ENCODE measurements around the gene PALD1. TPM values are rescaled to one million over a fixed set of nuclear protein-coding genes. Genes with fewer than 3 reads are reported as not detected.

PALD1 gene
- total and polyA plus RNA-seq, 2 of the 13 experiments (the other 11 are each of a cell fraction or from before 2014, with no cell fraction given): 0.07 to 0.09 TPM

DNA sequence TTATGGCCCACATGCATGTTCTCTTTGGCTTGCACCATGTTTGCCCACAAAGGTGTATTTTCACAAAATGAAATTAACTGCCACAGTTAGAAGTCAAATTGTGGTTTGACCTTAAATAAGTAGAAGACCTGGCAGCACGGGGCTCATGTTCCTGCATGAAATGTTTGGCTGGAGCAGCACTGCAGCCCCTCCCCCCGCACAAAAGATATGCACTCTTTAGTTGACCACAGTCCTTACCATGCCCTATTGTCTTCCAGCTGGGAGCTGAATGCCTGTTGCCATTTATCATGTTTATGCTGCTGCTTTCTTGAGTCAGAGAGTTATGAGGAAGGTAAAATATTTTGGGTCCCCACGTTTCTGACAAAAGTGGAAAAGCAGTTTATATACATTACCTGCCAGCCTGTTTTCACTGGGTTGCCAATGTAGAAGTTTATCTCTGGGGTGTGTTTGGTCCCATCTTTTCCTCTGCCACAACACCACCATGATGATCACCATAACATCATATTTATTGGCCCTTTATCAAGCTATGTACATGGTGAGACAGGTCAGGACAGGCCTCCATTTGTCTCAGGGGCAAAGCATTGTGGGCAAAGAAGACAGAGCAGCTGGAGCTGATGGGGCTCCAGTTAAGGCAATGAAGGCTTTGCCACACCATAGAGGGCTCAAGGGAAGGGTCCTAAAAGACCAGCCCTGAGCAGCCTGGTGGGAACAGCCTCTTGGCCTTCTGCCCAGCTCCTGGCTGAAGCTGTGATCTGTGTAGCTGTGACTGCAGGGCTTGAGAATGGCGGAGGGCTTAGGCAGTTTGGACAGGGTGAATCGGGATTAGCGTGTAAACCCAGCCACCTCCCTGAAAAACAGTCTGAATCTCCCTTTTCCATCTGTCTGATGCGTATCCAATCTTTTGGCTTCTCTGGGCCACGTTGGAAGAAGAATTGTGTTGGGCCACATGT, 118.6 kb downstream of the PALD1 start:
- POLR2A ChIA-PET: no interaction called here
- Histone ChIP-seq H3K9me3 (ENCODE audit: low read length) (no peaks in the 10 kb centered on the region), H4K20me1 (ENCODE audit: insufficient read depth, low read length) (no peaks in the 10 kb centered on the region), H3K4me3 (replicated peaks in 1 of 3; ENCODE audit: insufficient read depth in 1 of 3, low read depth in 2 of 3, low read length in 3 of 3) (peak overlapping the region in 1 of 3 experiments; percentile 59; a peak in 2 of 6 replicates), H2AFZ (ENCODE audit: low read length) (no peak overlapping the region), H3K27me3 (ENCODE audit: control insufficient read depth in 1 of 2, insufficient read depth in 2 of 2, low read length in 2 of 2) (no peaks in the 10 kb centered on the region), H3K9ac (ENCODE audit: insufficient read depth, low read depth, low read length) (no peak overlapping the region), H3K36me3 (replicated peaks in 1 of 2; ENCODE audit: control insufficient read depth in 1 of 2, insufficient read depth in 2 of 2, low read length in 2 of 2) (no peaks in the 10 kb centered on the region), H3K27ac (ENCODE audit: extremely low read length, insufficient read depth, low read length) (peak overlapping the region; percentile 58), H3K79me2 (ENCODE audit: insufficient read depth, low read length) (no peaks in the 10 kb centered on the region), H3K4me2 (ENCODE audit: low read depth, low read length) (peak overlapping the region; percentile 85), H3K4me1 (ENCODE audit: insufficient read depth, low read length) (peaks cover 42% of the 10 kb centered on the region)
- CTCF ChIA-PET (ENCODE audit: low intra/inter-chr PET ratio, low total read pairs): no interaction called here
- in situ Hi-C loops (cut with HindIII; ENCODE audit: extremely low pct_ligation_motif_present, low pct_unique_long_range_greater_than_20kb): no loop called here
- no TSS peak for BruUV-seq (replicated peaks)
- intact Hi-C loops (cut with micrococcal nuclease; ENCODE audit: unreplicated experiment): loop anchor here (1.0 kb wide), 1 partner anchor 38 kb away; no protein-coding TSS in a partner anchor
- ATAC-seq (no peak), FAIRE-seq (peak; percentile 4), DNase-seq (ENCODE audit: low spot score) (peak; percentile 19)
- TF ChIP-seq ZMYM2 (CRISPR knock-in tag; IDR thresholded peaks at IDR 0.05) (0 out of 2 replicates have a peak, but pooled peaks have one; percentile 38), TOPORS (CRISPR knock-in tag; IDR thresholded peaks at IDR 0.05) (0 out of 2 replicates have a peak, but pooled peaks have one; percentile 13), ZNF180 (CRISPR knock-in tag; IDR thresholded peaks at IDR 0.05; ENCODE audit: borderline replicate concordance, low read depth) (peak; percentile 98; the same call in 1 of the 2 replicates), MAF1 (CRISPR knock-in tag; IDR thresholded peaks at IDR 0.05; ENCODE audit: borderline replicate concordance) (no peak)
- TF ChIP-seq, protein P1, sequence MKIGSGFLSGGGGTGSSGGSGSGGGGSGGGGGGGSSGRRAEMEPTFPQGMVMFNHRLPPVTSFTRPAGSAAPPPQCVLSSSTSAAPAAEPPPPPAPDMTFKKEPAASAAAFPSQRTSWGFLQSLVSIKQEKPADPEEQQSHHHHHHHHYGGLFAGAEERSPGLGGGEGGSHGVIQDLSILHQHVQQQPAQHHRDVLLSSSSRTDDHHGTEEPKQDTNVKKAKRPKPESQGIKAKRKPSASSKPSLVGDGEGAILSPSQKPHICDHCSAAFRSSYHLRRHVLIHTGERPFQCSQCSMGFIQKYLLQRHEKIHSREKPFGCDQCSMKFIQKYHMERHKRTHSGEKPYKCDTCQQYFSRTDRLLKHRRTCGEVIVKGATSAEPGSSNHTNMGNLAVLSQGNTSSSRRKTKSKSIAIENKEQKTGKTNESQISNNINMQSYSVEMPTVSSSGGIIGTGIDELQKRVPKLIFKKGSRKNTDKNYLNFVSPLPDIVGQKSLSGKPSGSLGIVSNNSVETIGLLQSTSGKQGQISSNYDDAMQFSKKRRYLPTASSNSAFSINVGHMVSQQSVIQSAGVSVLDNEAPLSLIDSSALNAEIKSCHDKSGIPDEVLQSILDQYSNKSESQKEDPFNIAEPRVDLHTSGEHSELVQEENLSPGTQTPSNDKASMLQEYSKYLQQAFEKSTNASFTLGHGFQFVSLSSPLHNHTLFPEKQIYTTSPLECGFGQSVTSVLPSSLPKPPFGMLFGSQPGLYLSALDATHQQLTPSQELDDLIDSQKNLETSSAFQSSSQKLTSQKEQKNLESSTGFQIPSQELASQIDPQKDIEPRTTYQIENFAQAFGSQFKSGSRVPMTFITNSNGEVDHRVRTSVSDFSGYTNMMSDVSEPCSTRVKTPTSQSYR (CRISPR knock-in tag; IDR thresholded peaks at IDR 0.05; ENCODE audit: borderline replicate concordance): peak; percentile 57; the same call in 1 of the 2 replicates
- 65% methylated on average over 8 of the region's 8 CpGs for WGBS (ENCODE audit: low lambda C conversion rate)

Data from HepG2 (cell line).